MV-4-11 (cell line): Measurements from ENCODE around the gene CACUL1.
"Not testable (repeated sequence)": the region's sequence is repeated elsewhere in the genome, so short reads cannot be mapped to it uniquely, and the experiment has no call there.

ENCODE experiments used
- DNase-seq: peaks from one replicate; lab custom pipeline; 2025; lab: John Stamatoyannopoulos, UW

The CACUL1 gene

DNA sequence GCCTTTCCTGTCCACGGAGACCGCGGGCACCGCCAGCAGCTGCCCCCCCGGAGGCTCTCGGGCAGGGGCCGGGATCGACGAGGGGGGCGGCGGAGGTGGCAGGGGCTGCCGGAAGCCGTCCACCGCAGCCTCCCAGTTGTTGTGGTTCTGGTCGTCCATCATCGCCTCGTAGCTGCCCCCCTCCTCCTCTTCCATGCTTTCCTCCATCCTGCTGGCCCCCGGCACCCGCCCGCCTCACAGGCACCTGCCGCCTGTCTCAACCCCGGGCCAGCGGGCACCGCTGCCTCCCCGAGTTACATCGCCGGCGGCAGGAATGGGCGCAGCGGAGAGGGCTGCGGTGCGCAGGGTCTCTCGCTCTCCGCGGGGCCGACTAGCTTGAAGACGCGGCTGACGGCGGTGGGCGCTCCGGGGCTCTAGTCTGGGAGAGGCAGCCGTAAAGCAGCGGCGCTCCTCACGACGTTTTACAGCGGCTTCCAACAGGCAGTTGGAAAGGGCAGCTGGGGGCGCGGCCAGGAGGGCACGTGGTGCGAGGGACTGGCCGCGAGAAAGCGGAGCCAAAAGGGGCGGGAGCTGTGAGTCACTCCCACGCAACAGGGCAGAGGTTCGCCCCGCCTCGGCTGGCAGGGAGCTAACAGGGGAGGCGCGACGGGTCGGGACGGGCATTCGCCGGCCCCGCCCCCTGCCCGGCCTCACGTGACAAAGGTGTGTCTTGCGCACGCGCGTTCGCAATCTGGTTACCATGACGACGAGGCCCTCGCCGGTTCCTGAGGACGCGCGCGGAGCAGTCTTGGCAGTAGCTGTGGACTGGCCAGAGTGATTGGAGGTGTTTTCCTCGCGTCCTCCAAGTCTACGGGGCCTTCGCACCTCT is at the start of gene CACUL1:
Gene CACUL1 (minus strand): TSS at position 415 of the 868 bp plus-strand sequence. CDS start 208 bp downstream, at position 207.
- DNase-seq, result peak; percentile 99

DNA sequence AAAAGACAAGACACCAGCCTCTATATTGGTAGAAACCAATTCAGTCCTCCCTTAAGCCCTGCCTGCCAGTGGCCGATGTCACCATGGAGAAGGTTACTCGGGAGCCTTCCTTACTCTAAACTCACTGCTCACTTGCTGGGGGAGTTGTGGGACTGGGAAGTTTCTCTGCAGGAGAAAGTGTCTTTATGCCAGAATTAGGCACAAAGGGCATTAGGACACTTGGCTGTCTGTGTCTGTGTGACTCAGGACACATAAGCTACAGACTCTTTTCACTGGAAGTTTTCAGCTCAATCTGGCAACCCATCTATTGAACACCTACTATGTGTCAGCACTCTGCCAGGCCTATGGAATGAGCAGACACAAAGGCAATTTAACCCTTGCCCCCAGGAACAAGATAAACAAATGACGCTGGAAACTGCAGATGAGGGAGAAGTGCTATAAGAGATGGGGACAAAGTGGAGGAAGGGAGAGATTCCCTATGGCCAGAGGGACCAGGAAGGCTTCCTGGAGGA is 49.5 kb upstream of the CACUL1 start:
- DNase-seq, result no peak

DNA sequence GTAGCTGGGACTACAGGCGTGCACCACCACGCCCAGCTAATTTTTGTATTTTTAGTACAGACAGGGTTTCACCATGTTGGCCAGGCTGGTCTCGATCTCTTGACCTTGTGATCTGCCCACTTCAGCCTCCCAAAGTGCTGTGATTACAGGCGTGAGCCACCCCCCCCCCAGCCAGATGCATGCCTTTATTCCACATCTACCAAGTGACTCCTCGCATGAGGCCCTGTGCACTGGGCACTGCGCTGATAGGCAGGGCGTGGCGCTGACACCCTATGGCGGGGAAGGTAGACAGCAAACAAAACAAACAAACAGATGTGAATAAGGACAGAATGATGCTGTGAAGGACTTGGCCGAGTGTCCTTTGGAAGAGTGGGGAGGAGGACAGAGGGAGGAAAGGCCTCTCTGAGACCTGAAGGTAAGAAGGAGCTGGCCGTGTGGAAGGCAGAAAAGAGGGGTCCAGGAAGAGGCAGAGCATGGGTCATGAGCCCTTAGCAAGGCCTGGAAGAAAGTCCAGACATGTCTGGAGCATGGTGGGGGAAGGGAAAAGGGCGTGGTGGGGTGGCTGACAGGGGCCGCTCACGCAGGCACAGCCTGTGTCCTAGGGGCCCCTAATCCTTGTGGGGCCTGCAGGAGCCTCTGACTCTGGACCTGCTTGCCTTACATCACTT is 47.5 kb upstream of the CACUL1 start:
- DNase-seq, result no peak

DNA sequence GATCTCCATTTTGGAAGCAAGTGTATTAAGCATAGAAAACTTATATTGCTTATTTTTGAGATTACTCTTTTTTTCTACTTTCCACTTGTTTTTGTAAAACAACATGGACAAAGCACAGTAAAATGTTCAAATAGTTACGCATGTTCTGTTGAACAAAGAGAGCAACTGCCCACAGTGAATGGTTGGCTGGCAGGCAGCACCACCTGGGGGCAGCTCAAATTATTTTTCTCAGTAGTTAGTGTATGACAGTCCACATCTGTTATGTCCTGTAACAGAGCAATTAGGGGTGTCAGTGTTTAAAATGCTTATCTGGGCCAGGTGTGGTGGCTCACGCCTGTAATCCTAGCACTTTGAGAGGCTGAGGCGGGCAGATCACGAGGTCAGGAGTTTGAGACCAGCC is 46.1 kb upstream of the CACUL1 start:
- peak; percentile 23 for DNase-seq

DNA sequence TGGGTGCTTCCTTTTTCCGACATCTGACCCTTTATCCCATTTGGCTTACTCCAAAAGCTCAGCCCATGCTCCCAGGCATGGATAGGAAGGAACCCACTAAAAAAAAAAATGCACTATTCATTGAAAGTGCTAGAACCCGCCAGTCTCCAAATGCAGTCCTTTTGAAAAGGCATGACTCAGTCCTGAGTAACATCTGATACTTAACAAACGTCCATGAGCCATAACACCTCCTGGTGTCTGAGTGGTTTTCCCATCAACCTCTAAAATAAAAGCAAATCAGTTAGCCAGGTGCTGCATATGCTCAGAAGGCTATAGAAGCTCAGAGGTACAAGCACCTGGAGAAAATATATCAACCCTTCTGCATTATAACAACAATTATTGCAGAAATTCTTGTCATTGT is 45.0 kb upstream of the CACUL1 start:
- DNase-seq, result no peak

DNA sequence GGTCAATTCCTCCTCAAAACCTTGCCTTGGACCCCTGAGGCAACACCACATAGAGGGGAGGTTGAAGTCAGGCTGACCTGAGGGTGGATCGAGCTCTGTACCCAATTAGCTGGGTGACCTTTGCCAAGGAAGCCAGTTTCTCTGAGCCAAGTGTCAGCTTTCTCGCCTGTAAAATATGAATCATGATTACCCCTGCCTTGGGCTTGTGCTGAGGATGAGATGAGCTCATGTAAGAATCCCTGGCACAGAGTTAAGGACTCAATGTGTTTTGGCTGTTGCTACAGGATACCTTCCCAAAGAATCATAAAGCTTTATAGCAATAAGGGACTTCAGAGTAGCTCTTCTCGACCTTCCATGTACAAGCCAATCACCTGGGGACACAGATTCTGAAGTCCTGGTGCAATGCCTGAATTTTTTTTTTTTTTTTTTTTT is 43.5 kb upstream of the CACUL1 start:
- no peak for DNase-seq

DNA sequence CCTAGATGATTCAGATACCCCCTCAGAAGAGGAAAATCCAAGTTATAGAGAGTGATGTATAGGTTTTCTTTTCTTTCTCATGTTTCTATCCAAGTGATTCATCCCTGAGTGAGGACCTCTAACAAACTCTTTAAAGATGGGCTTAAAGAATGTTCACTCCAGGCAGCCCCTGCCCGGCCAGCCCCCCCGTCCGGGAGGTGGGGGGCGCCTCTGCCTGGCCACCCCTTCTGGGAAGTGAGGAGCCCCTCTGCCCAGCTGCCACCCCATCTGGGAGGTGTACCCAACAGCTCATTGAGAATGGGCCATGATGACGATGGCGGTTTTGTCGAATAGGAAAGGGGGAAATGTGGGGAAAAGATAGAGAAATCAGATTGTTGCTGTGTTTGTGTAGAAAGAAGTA is 40.2 kb upstream of the CACUL1 start:
- not testable (repeated sequence) for DNase-seq

DNA sequence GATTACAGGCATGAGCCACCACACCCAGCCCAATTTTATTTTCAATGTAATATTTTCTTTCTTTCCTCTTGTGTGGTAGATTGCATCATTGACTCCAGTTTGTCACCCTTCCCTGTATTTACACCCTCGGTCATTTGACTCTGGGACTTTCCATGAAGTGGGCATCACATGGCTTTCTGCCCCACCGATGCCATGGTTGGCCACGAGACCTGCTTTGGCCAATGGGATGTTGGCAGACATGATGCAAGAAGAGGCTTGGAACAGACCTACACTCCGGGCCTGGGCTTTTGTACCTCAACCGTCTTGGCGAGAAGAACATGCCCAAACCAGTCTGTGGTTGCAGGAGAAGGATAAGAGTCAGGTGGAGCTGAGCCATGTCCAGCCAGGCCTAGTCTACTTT is 38.8 kb upstream of the CACUL1 start:
- peak; percentile 54 for DNase-seq

DNA sequence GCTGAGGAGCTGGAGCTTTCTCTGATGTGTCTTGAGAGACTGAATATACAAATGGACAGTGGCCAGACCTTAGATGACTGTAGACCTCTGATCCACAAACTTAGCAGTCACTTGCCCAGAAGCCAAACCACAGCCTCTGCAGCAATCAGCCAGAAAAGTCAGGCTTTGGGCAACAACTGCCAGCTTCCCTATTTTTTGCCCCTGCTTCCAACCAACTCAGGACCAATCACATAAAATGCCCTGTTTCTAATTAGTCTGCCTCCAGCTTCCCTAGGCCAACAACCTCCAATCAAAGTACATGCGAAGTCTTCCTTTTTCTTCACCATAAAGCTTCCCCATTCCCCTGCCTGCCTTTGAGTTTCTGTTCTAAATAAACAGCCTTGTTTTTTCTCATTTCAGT is 37.8 kb upstream of the CACUL1 start:
- peak; percentile 96 for DNase-seq

DNA sequence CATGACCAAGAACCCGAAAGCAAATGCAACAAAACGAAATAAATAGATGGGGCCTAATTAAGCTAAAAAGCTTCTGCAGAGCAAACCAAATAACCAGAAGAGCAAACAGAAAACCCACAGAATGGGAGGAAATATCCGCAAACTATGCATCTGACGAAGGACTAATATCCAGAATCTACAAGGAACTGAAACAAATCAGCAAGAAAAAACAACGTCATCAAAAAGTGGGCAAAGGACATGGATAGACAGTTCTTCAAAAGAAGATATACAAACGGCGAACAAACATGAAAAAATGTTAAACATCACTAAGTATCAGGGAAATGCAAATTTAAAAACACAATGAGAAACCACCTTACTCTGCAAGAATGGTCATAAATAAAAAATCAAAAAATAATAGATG is 35.3 kb upstream of the CACUL1 start:
- DNase-seq, result peak; percentile 61

DNA sequence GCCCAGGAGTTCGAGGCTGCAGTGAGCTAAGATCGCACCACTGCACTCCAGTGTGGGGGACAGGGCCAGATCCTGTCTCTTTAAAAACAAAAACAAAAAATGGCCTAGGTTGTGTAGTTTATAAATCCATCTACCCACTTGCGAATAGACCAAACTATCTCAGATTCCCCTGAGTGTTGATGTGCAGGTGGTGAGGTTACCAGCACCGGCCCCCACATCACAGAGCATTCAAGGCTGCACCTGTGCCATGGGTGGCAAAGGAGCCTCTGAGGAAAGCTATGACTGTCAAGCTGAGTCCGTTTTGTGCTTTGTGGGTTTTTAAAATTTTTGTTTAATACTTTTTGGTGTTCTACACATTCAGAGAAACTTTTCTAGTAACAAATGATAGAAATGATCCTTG is 30.8 kb upstream of the CACUL1 start:
- no peak for DNase-seq

DNA sequence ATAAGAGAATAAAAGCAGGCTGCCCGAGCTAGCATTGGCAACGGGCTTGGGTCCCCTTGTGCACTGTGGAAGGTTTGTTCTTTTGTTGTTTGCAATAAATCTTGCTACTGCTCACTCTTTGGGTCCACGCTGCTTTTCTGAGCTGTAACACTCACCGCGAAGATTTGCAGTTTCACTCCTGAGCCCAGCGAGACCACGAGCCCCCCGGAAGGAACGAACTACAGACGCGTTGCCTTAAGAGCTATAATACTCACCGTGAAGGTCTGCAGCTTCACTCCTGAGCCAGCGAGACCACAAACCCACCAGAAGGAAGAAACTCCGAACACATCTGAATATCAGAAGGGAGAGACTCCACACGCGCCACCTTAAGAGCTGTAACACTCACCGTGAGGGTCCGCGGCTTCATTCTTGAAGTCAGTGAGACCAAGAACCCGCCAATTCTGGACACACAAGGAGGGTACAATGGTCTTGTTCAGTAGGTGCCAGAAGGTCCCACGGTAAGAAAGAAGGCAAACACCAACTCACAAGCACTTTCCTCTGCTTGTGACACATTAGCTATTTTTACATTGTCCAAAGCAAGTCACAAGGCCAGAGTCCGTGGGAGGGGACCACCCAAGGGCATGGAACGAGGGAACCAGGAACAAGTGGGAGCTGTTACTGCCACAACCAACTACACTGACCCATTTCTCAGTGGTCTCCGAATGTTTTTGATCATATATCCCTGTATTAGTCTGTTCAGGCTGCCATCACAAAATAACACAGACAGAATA is 29.2 kb upstream of the CACUL1 start:
- no peak for DNase-seq

DNA sequence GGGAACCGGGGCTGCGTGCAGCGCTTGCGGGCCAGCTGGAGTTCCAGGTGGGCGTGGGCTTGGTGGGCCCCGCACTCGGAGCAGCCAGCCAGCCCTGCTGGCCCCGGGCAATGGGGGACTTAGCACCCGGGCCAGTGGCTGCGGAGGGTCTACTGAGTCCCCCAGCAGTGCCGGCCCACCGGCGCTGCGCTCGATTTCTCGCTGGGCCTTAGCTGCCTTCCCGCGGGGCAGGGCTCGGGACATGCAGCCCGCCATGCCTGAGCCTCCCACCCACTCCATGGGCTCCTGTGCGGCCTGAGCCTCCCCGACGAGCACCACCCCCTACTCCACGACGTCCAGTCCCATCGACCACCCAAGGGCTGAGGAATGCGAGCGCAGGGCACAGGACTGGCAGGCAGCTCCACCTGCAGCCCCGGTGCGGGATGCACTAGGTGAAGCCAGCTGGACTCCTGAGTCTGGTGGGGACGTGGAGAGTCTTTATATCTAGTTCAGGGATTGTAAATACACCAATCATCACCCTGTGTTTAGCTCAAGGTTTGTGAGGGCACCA is 28.2 kb upstream of the CACUL1 start:
- not testable (repeated sequence) for DNase-seq

DNA sequence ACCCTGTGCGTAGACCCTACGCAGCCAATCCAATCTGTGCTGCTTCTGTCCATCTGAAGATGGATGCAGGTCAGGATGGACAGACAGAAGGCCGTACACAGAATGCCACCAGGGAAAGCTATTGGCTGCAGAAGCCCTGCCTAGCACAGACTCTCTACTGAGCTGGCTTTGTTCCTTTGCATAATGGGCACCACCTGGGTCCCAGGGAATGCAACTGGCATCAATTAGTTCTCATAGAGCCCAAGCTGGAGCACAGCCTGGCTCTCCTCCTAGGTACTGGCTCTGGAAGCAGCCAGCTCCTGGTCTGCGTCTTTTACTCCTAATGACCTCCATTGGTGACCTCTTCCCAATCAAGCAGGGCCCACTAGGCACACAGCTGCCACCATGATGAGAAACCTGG is 26.8 kb upstream of the CACUL1 start:
- DNase-seq, result no peak

DNA sequence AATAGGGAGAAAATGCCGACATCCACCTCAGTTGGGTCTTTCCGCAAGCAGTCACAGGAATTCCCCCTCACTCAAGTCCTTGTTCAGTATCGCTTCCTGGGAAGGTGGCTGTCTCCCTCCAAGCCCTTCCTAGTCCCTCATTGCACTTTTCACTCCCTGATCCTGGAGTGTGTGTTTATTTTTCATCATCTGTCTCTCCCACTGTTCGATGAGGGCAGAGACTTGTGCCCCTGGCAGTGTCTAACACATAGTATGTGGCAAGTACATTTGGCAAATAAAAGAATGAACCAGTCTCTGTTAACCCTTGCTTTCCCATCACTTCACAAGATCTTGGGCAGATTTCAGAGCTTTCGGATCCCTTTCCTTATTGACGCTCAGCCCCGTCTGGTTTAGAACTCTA is 24.0 kb upstream of the CACUL1 start:
- no peak for DNase-seq

DNA sequence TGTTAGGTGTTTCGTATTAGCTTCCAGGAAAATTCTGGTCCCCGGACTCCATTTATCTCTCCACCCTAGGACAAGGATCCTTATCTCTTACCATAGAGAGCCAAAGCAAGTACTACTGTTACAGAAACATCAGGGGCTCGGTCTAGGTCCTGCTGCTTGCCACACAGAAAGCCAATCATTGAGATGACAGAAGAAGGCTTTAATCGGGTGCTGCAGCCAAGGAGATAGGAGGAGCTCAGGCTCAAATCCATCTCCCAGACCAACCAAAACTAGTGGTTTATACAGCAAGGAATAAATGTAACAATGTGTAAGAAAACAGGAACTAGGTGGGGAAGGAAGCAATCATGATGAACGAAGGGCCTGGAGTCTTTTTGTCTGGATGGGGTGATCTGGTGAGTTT is 22.2 kb upstream of the CACUL1 start:
- peak; percentile 24 for DNase-seq

DNA sequence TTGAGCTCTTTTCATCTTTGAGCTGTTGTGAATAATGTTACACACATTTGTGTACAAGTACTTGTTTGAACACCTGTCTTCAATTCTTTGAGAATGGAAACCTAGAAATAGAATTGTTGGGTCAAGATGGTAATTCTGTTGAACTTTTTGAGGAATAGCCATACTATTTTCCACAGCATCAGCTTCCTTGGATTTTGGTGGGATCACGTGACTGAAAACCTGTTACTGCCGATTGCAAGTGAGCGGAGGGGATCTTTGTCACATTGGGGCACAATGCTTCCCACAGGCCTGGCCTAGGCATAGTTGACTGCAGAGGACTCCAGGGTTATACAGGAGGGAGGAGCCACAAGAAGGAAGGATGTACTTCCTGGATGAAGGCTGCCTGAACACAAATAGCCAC is 21.3 kb upstream of the CACUL1 start:
- DNase-seq, result no peak

DNA sequence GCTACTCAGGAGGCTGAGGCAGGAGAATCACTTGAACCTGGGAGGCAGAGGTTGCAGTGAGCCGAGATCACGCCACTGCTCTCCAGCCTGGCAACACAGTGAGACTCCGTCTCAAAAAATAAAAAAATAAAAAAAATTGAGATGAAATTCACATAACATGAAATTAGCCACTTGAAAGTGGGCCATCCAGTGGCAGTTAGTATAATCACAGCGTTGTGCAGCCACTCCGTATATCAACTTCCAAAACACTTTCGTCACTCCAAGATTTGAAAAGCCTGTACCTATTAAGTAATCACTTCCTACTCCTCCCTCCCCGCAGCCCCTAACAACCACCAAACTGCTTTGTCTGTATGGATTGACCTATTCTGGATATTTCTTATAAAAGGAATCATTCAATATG is 20.7 kb upstream of the CACUL1 start:
- DNase-seq, result no peak

DNA sequence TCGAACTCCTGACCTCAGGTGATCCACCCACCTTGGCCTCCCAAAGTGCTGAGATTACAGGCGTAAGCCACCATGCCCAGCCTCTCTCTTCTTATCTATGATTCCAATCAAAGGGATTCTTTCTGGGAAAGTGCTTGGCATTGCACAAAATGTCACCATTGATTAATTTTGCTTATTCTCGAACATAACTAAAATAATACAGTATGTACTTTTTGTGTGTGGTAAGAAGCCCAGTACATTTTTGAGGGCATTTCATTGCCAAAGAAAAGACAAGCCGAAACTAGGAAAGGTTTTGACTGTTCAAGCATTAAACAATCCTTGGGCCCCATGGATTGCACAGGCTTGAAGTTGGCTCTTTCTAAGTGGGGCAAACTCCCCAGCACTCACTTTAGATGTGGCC is 18.3 kb upstream of the CACUL1 start:
- DNase-seq, result no peak

DNA sequence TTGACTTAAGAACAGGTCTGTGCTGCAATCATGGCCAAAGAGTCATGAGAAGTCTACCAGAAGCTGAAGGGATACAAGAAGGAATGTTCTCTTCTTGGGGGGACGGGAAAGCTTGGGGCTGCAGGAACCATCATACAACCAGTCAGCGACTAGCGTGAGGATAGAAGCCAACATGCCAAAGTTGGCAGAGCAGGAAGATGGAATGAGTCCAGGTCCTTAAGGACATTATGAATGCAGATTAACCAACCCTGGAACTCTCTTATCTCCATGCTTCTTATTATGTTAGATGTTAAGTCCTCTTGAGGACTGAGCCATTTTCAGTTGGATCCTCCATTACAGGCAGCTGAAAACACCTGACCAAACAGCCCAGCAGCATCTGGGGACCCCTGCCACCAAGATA is 17.2 kb upstream of the CACUL1 start:
- DNase-seq, result no peak

DNA sequence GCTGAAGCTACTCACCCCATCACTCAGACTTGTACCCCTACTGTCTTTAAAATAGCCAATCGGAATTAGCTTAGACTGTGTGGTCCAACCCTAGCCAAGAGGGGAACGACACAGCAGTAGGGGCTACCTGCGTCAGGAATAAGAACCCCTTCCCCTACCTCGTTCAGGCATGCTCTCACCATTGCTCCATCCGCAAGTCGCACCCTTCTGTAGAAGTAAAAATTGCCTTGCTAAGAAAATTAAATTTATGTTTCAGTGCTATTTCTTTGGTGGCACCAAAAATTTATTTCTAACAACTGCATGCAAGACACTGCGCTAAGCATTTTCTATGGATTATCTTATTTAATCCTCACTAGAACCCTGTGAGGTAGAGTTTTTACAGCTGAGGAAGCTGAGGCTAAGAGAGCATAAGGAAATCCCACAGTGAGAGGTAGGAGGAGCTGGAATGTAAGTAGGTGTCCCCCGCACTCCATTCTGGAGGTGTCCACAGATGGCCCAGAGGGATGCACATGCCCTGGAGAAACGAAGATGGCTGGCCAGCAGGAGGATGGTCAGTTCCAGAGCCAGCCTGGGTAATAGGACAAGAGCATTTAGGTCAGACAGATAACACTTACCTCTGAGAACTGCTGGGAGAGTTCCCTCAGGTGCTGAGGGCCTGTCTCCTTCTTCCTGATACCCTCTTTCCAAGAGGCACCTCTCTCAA is 15.3 kb upstream of the CACUL1 start:
- no peak for DNase-seq
